Stimulated activated CD8-positive, alpha-beta memory T cell treated with anti-CD3 and anti-CD28 coated beads, Interleukin-7, amount 100 ng/mL, for 48 hours (primary cell): ENCODE results near the gene SUN3.
"Not testable (repeated sequence)": the region's sequence is repeated elsewhere in the genome, so short reads cannot be mapped to it uniquely, and the experiment has no call there.

ENCODE experiments used
- DNase-seq, 2 donors: peaks; one replicate each; pipeline ENCODE4 v3.0.0-alpha.2; 2020; ENCODE audit warnings: low read depth in 1 of 2; ENCODE audit errors: extremely low read depth in 1 of 2

Gene SUN3

DNA sequence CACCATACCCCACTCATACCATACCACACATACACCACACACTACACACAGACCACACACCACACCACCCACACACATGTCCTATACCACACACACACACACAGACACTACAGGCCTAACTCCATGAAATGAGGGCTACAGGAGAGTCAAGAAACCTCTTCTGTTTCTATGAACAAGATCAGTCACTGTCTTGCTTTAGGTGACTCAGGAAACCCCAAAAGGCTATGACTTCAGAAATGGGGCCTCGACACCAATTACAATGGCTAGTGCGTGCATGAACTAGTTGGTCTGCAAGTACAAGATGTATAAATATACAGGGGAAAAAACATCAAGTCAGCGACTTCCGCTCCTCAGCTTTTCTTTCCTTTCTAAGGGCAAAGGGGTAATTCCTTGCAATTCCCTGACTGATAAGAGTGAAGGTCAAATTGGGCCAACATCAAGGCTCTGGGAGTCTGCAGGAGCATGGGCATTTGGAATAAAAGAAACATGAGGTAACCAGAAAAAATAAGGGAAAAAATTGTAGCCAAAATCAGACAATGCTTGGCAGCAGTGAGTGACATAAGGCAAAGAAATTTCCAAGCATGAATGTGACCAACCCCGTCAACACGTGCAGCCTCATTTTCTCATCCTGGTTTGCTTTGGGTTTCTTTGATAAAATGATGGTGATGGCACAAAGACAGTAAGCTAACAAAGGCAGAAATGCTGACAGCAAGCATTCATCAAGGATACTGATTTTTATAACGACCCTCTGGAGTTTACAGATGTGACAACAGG is 82.1 kb downstream of the SUN3 start:
- no peak for DNase-seq

DNA sequence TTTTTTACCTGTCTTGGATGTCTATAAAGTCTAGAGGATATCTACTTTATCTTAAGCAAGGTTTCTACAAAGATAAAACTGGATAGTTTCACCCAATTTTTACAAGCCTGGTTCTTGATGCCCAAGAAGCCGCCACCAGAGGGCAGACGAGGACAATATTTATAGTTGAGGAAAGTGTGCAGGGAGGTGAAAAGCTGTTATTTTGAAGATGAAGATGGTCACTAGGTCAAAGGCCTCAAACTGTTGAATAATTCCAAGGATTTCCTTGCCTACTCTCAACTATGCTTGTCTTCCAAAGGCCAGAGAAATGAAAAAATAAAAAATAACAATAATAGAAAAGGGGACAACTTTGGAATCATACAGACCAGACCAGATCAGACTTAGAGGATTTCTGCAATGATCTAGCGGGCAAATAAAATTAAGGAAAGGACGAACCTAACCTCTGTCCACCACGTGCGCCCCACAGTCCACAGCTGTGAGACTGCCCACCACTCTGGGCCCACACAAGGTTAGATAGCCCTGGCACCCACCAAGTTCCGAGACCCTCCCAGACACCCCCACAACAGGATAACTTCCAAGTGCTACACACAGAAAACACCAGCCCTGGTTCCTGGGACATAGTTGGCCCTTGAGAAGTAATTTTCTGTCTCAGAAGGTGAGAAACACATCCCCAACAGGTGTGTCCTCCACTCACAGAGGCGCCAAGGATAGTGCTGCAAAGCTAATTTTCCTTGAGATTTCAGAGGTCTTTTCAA is 83.5 kb downstream of the SUN3 start:
- peak; percentile 24 to 44 for DNase-seq

DNA sequence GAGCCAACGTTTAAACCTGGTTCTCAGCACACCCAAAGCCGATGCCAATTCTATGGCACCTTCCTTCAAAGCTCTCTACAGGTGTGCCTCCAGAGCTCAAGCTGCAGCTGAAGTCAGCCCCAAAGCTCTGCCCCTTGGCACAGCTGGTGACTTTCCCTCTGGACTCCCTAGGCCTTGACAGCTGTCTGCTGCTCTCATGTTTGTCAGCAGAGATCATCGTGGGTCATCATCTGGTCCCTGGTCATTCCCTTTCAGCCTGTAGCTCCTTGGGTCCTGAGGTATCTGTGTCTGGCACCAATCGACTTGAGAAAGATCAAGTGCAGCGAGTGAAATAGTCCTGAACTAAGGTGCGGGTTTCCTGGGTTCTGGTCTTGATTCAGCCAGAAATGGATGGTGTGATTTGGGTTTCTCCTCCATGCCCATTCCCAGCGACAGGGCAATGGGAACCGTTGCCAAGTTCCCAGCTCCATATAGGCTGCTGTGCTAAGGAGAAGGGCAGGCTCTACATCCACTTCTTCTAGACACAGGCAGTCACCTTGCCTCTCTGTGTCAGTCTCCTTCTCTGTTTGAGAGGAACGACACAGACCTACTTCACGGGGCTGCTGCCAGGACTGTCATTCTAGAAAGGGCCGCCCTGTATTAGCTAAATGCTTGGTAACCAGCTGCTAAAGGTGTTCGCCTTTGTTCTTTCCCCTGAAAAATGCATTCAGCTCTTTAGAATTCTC is 84.2 kb downstream of the SUN3 start:
- no peak for DNase-seq

DNA sequence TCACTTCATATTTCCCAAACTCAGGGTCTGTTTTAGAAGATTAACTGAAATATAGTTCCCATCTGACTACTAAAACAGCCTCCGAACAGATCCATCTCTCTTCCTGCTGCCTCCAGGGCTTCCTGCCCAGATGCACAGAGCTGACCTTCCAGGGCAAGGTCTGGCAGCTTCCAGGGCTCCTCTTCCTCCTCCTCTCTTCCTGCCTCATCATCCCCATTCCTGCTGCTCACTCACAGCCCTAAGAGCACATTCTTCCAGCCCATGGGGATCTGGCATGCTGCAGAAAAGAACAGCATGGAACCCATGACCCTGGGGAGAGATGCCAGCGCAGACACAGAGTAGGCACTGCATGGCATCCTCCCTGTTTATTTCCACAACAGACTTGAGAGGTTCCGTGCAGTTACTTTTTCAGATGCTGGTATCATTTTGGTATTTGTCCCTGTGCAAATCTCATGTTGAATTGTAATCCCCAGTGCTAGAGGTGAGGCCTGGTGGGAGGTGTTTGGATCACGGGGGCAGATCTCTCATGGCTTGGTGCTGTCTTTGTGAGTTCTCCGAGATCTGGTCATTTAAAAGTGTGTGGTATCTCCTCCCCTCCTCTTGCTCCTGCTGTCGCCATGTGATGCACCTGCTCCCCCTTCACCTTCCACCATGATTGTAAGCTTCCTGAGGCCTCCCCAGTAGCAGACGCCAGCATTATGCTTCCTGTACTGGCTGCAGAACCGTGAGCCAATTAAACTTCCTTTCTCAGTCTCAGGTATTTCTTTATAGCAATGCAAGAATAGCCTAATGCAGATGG is 85.0 kb downstream of the SUN3 start:
- DNase-seq = no peak

DNA sequence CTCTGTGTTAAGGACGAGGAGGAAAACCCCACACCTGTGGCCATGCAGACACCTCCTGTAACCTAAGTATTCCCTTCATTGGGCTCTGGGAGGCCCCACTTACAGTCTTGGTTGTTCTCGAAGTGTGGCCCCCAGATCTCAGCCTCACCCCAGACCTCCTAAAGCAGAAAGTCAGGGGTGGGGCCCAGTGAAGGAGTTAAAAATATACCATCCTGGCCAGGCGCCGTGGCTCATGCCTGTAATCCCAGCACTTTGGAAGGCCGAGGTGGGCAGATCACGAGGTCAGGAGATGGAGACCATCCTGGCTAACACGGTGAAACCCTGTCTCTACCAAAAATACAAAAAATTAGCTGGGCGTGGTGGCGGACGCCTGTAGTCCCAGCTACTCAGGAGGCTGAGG is 86.3 kb downstream of the SUN3 start:
- not testable (repeated sequence) for DNase-seq

DNA sequence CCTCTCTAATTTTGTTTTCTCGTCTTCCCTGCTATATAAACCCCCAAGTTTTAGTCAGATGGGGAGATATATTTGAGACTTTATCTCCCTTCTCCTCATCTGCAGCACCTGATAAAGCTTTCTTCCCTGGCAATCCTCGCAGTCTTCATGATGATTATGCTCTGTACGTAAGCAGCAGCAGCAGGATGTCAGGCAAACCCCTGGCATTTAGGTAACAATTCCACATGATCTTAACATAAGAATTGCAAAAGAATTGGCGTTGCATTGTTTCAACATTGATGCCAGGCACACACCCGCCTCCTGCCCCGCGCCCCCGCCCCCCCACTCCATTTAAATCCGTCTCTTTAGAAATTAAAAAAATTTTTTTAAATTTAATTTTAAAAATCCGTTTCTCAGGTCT is 86.8 kb downstream of the SUN3 start:
- no peak for DNase-seq

DNA sequence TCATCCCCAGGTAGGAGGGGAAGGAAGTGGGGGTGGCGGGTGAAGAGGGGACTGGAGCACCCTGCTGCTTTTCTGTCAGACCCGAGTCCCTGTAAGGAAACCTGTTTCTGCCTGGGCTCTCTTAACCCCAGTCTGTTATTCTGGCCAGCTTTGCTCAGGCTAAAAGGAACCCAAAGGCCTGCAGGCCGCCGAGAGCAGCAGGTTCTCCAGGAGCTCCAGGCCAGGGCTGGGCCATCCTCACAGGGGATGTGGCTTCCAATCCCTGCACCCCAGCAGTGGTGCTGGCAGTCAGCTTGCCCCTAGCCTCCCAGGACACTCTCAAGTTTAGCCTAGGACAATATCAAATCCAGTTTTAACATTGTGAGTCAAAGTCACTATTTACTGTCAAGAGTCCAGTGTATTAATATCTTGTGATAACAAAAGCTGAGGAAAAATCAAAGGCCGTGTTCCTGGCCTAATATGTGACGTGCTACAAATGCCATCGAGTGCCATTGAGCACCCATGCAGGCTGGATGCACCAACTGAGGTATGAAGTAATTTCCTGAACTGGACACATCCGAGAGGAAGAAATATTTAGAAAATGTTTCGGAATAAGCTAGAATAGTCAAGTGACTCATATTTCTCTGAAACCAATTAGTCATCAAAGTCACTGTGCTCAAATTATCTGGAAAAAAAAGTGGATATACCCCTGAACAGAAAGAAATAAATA is 87.6 kb downstream of the SUN3 start:
- DNase-seq = no peak

DNA sequence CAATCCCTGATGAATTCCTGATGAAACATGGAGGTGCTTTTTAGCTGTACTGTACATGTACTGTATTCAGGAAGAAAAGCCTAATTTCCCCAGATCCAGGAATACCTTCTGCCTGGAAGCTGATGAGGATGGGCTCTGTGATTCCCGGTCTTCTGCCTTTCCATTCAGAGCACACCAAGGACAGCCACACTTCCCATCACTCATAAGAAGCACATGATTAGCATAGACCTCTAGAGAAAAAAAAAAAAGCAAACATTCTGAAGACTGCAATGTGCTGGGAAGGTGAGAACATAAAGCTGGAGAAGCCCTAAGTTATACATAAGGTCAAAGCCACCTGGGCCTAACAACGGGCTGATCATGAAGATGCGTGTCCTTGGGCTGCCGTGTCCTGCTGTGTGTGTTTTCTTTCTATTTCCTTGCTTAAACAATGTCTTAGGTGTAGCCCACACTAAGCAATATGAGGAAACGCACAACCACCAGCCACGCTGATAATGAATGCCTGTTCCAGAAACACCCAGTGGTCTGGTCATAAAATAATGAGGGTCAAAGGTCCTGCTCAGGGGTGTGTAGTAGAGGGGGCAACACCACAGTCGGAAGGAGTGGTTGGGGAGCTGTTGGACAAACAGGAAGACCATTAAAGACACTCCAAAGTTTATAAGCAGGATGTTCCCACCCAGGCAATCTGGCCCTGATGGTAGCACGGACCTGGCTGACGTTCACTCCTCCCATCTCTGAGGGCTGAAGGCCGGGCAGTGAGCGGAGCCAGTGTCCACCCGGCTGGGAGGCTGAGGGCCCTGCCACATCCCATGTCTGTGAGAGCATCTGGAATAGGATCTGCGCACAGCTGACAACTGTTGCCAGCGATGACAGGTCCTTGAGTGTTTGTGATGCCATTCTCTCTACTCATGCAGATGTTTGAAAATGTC is 88.6 kb downstream of the SUN3 start:
- DNase-seq = no peak

DNA sequence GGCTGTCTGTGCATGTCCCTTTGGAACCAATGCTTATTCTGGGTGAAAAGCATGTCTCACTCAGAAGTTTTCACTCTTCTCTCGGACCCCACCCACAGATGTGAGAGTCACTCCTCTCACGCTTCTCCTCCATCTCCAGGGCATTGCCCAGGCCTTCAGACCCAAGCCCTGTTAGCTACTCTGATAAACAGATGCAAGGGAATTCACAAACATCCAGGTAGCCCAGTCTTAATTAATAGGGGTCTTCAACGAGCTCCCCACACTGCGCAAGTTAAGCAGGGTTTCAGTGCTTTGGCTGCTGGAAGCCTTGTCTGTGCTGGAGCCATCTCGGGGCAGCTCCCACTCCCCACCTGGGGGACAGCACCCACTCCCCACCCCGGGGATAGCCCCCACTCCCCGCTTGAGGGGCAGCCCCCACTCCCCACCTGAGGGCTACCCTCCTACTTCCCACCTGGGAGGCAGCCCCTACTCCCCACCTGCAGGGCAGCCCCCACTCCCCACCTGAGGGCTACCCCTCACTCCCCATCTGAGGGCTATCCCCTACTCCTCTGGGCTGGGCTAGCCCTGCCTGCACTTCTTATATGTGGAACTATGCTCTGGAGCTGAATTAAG is 89.4 kb downstream of the SUN3 start:
- no peak for DNase-seq

DNA sequence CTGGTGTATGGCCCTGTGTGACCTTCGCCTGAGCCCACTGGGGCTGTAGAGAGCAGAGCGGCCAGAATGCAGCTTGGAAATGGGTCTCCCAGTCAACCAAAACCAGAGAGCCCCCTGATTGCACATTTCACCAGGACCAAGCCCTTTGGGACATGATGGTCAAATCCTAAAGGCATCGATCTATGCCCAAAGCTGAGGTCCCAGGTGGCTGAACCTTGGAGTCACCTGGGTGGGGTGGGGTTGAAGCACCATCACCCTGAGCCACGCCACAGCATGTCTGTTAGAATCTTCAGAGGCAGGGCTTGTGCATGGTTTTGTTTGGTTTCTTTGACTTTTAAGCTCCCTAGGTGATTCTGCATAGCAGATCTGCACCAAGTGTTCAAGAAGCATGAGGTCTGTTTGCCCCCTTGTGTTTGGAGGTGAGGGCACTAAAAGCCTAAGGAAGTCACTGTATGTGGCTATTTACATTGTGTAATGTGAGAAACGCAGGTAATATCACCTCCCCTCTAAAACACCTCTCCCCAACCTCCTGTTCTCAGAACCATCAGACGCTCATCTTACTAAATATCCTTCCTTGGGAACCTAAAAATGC is 90.2 kb downstream of the SUN3 start:
- DNase-seq = no peak

DNA sequence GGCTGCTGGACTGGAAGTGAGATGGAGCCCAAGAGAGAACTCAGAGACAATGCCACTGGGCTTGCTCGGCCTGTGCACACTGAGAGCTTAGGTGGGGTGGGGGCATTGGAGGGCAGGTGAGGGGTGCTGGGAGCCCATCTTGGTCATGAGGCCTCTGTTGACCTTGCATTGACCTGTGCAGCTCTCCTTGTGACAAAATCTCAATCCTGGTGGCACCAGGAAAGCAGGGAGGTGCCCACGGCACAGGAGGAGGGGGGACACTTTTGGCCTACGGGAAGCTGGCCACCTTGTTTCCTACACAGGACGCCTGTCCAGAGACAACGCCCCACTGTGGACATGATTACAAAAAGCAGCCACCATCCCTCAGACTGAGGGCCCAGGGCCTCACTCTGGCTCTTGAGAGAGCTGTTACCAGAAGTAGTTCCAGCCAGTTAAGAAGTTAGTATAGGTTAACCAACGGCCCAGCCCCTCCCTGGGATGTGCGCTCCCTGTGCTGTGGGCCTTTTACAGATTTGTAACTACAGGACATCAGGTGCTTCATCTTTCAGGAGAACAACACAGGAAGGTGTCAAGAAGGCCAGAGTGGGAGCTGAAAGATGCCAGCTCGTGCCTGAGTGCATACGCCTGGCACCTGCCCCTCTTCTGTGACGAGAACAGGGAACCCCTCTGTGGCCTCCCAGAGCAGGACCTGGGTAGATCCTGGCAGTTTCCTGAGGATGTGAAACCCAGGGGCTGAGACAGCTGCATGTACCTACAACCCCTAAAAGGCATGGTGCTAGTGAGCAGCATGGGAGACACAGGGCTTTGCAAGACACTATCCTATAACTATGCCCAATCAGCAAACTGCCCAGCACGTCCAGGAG is 91.0 kb downstream of the SUN3 start:
- DNase-seq = no peak
